PC-3 (cell line): ENCODE measurements around the gene PIGW. TPM values are rescaled to one million over a fixed set of nuclear protein-coding genes. Genes with fewer than 3 reads are reported as not detected.

Experiments
- ATAC-seq: fragments of 200-7000 bp; cut with Tn5 transposase; 2 replicates; pipeline ENCODE4 v1.9.1; 2020; ENCODE audit warnings: mild to moderate bottlenecking, moderate library complexity
- BruUV-seq: library from RNA; stranded (reverse); fragments of 400-500 nt; replicated peaks from 2 replicates; lab custom pipeline; 2021; lab: Mats Ljungman, UMichigan
- CTCF ChIA-PET: fragments of 300-600 bp; sonication (Branson Sonifier 250); formaldehyde crosslinking; loops from one replicate; lab custom pipeline; 2022; ENCODE audit warnings: antibody characterized with exemption; lab: Charles Lee
- POLR2A ChIA-PET: fragments of 300-600 bp; sonication (Branson Sonifier 250); formaldehyde crosslinking; loops from one replicate; lab custom pipeline; 2022; ENCODE audit warnings: antibody characterized with exemption; ENCODE audit not compliant: unreplicated experiment; lab: Charles Lee
- DNase-seq: peaks from one replicate; pipeline ENCODE4 v3.0.0-alpha.2; 2015
- H2AFZ ChIP-seq: fragments of 300-600 bp; sonication (generic); 2 replicates; pipeline ENCODE4 v1.6.0; 2016; ENCODE audit warnings: antibody characterized with exemption, low read length
- H3F3A ChIP-seq: fragments of 300-600 bp; sonication (generic); one replicate; pipeline ENCODE4 v1.6.0; 2017; ENCODE audit warnings: antibody characterized with exemption, low read length, control low read depth, mild to moderate bottlenecking; ENCODE audit not compliant: unreplicated experiment
- H3K27ac ChIP-seq: fragments of 300-600 bp; sonication (generic); 2 replicates; pipeline ENCODE4 v1.5.1; 2016; ENCODE audit warnings: mild to moderate bottlenecking, low read length
- H3K27me3 ChIP-seq: fragments of 300-600 bp; sonication (generic); 2 replicates; pipeline ENCODE4 v1.6.1; 2016; ENCODE audit warnings: low read length, mixed read lengths
- H3K36me3 ChIP-seq: fragments of 300-600 bp; sonication (generic); 2 replicates; pipeline ENCODE4 v1.6.1; 2016; ENCODE audit warnings: low read depth, mixed run types, low read length, mixed read lengths
- H3K4me1 ChIP-seq: fragments of 300-600 bp; sonication (generic); 2 replicates; pipeline ENCODE4 v1.5.1; 2016; ENCODE audit warnings: low read length; ENCODE audit not compliant: insufficient read depth
- H3K4me2 ChIP-seq: fragments of 300-600 bp; sonication (generic); 2 replicates; pipeline ENCODE4 v1.6.0; 2016; ENCODE audit warnings: low read length
- H3K4me3 ChIP-seq: fragments of 300-600 bp; sonication (generic); 2 replicates; pipeline ENCODE4 v1.5.1; 2016; ENCODE audit warnings: mild to moderate bottlenecking, low read length, mixed read lengths
- H3K79me2 ChIP-seq: fragments of 300-600 bp; sonication (generic); 2 replicates; pipeline ENCODE4 v1.6.1; 2017; ENCODE audit warnings: low read length, mixed read lengths
- H3K9ac ChIP-seq: fragments of 300-600 bp; sonication (generic); 2 replicates; pipeline ENCODE4 v1.6.0; 2016; ENCODE audit warnings: mild to moderate bottlenecking, low read length
- H3K9me2 ChIP-seq: fragments of 300-600 bp; sonication (generic); replicated peaks from 2 replicates; pipeline ENCODE4 v1.6.1; 2016; ENCODE audit warnings: mixed run types, low read length, mixed read lengths
- H3K9me3 ChIP-seq: fragments of 300-600 bp; sonication (generic); 2 replicates; pipeline ENCODE4 v1.6.1; 2016; ENCODE audit warnings: low read length, mixed read lengths
- H4K20me1 ChIP-seq: fragments of 300-600 bp; sonication (generic); 2 replicates; pipeline ENCODE4 v1.6.1; 2016; ENCODE audit warnings: low read length, mixed read lengths
- EZH2 ChIP-seq: fragments of 300-600 bp; sonication (generic); IDR thresholded peaks from one replicate; pipeline ENCODE4 v1.6.1; 2017; ENCODE audit warnings: antibody characterized with exemption, mild to moderate bottlenecking, low read length; ENCODE audit not compliant: unreplicated experiment
- EZH2phosphoT487 ChIP-seq: fragments of 300-600 bp; sonication (generic); IDR thresholded peaks from 2 replicates; pipeline ENCODE4 v1.6.1; 2018; ENCODE audit warnings: mild to moderate bottlenecking, antibody characterized with exemption, low read length, borderline replicate concordance
- intact Hi-C: fragments of 100-400 bp; cut with micrococcal nuclease; formaldehyde crosslinking; loops from 2 replicates; pipeline ENCODE4 v1.9.0; 2023
- total RNA-seq: library from RNA; depleted of rRNA; stranded (reverse); fragments of >200 nt; gene quantifications from 2 replicates; pipeline ENCODE4 v1.2.3, GENCODE V29; 2014
- TF ChIP-seq, protein P1 (sequence below): fragments of 300-600 bp; sonication (generic); conservative IDR thresholded peaks from 2 replicates; pipeline ENCODE4 v1.5.1; 2017; ENCODE audit warnings: antibody characterized with exemption, low read depth, mild to moderate bottlenecking, low read length

The PIGW gene
- total RNA-seq, 1 experiment from 2014 or later = 8.0 TPM

DNA sequence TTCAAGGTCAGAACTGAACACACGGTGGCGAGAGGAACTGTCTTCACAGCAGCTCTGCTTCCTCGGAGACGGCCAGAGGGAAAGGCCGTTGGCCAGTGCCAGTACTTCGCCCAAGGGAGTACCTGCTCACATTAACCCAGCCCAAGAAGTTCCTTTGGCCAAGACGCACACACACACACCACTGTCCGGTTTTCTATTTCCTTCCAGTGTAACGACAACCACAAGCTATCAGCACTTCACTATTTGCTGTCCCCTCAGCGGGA is 9.2 kb downstream of the PIGW start:
- Histone ChIP-seq H3K9ac (peak overlapping the region; percentile 100), H3K9me2 (no peaks in the 10 kb centered on the region), H3K79me2 (peaks cover 55% of the 10 kb centered on the region), H3K36me3 (peaks cover 4% of the 10 kb centered on the region), H3K4me1 (peaks cover 9% of the 10 kb centered on the region), H3K27ac (peak overlapping the region; percentile 91), H3K4me2 (peak overlapping the region; percentile 96), H4K20me1 (peaks cover 23% of the 10 kb centered on the region), H3F3A (no peaks in the 10 kb centered on the region), H3K27me3 (no peaks in the 10 kb centered on the region), H3K4me3 (peak overlapping the region; percentile 99), H2AFZ (peak overlapping the region; percentile 98), H3K9me3 (no peaks in the 10 kb centered on the region)
- TF ChIP-seq EZH2phosphoT487 = no peak
- TF ChIP-seq, protein P1, sequence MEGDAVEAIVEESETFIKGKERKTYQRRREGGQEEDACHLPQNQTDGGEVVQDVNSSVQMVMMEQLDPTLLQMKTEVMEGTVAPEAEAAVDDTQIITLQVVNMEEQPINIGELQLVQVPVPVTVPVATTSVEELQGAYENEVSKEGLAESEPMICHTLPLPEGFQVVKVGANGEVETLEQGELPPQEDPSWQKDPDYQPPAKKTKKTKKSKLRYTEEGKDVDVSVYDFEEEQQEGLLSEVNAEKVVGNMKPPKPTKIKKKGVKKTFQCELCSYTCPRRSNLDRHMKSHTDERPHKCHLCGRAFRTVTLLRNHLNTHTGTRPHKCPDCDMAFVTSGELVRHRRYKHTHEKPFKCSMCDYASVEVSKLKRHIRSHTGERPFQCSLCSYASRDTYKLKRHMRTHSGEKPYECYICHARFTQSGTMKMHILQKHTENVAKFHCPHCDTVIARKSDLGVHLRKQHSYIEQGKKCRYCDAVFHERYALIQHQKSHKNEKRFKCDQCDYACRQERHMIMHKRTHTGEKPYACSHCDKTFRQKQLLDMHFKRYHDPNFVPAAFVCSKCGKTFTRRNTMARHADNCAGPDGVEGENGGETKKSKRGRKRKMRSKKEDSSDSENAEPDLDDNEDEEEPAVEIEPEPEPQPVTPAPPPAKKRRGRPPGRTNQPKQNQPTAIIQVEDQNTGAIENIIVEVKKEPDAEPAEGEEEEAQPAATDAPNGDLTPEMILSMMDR = no peak
- TF ChIP-seq EZH2 = no peak
- ChIA-PET POLR2A (interaction anchor here (0.6 to 0.8 kb wide), 2 partner anchors 9 to 524 kb away, joined by 3 read pairs; no protein-coding TSS in a partner anchor), CTCF (no interaction called here)
- intact Hi-C loops = no loop called here
- ATAC-seq (peak; percentile 25), DNase-seq (peak; percentile 39)
- no TSS peak for BruUV-seq

DNA sequence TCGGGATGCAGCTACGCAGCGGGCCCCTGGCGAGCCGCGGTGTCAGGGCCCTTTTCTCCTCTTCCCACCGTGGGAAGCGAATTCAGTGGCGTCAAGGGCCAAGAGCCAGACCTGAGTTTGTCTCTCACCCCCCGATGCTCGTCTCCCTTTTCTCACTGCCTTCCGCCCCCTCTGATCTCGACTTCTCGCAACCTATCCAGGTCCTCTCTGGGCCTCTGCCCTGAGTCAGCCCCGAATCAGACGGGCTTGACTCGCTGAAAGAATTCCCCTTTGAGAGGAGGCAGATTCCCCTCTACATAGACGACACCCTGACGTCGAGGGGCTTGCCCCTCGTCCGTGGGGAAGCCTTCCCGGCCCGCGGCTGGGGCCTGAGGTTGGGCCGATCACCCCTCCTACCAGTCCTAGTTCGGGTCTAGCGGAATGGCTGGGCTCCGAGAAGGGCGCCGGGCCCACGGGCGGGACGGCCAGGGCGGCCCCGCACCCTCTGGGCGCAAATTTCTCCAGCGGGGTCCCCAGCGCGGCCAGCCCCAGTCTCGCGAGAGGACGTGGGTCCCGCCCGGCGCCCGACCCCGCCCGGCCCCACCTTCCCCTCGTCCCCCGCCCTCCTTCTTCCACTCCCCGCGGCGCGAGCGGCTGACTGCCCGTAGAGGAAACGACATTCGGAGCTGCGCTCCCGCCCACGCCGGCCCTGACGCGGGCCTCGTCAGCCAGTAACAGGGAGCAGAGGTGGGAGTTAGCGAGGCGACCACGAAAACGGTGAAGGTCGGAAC is 9.7 kb downstream of the PIGW start, which contains the start of gene GGNBP2:
GGNBP2 (plus strand) TSS at position 613 of the 770 bp plus-strand sequence. CDS start 806 bp downstream, outside the sequence.
- H2AFZ ChIP-seq = peak within 1 kb of the TSS; percentile 98
- intact Hi-C loops = no loop called here
- ATAC-seq (peak; percentile 65), DNase-seq (peak; percentile 83)
- peaks cover 9% of the 10 kb centered on the region for H3K4me1 ChIP-seq
- no peaks in the 10 kb centered on the region for H3K9me2 ChIP-seq
- no peaks in the 10 kb centered on the region for H3K9me3 ChIP-seq
- H3K9ac ChIP-seq = peak within 1 kb of the TSS; percentile 100
- H3K79me2 ChIP-seq = peaks cover 61% of the 10 kb centered on the region
- H3K4me3 ChIP-seq = peak within 1 kb of the TSS; percentile 99
- peak within 1 kb of the TSS; percentile 91 for H3K27ac ChIP-seq
- BruUV-seq = TSS peak; percentile 80
- peaks cover 23% of the 10 kb centered on the region for H4K20me1 ChIP-seq
- peaks cover 4% of the 10 kb centered on the region for H3K36me3 ChIP-seq
- no peaks in the 10 kb centered on the region for H3F3A ChIP-seq
- TF ChIP-seq, protein P1 = no peak
- TF ChIP-seq EZH2 = no peak
- no peak for TF ChIP-seq EZH2phosphoT487
- POLR2A ChIA-PET = interaction anchor here (0.8 kb wide), 1 partner anchor 523 kb away, joined by 3 read pairs; no protein-coding TSS in a partner anchor
- H3K27me3 ChIP-seq = no peaks in the 10 kb centered on the region
- CTCF ChIA-PET = no interaction called here
- peak within 1 kb of the TSS; percentile 97 for H3K4me2 ChIP-seq

DNA sequence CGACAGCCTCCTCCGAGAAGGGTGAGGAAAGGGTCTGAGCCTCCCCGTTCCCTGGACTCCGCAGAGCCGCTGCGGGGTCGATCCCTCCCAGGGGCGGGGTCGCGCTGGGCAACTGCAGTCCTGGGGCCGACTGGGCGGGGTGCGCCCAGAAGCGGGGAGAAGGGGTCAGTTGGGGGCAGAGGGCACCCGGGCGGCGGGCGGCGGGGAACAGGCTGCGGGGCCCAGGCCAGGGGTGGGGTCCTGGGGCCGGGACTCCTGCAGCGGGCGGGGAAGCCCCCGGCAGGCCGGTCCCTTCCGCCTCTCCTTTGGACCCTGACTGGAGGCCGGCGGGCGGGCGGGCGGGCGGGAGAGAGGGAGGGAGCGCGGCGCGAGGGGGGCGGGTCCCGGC is 10.3 kb downstream of the PIGW start:
- Histone ChIP-seq H3K9me2 (no peaks in the 10 kb centered on the region), H3K4me3 (peak overlapping the region; percentile 99), H3K9me3 (no peaks in the 10 kb centered on the region), H3K79me2 (peaks cover 66% of the 10 kb centered on the region), H3F3A (no peaks in the 10 kb centered on the region), H4K20me1 (peaks cover 23% of the 10 kb centered on the region), H3K36me3 (peaks cover 4% of the 10 kb centered on the region), H3K4me2 (peak overlapping the region; percentile 96), H3K4me1 (peaks cover 9% of the 10 kb centered on the region), H3K27me3 (no peaks in the 10 kb centered on the region), H3K27ac (peak overlapping the region; percentile 91), H2AFZ (peak overlapping the region; percentile 93), H3K9ac (peak overlapping the region; percentile 100)
- ChIA-PET POLR2A (interaction anchor here (0.6 kb wide), 1 partner anchor 27 kb away, joined by 22 read pairs; no protein-coding TSS in a partner anchor), CTCF (no interaction called here)
- no TSS peak for BruUV-seq
- ATAC-seq (peak; percentile 34), DNase-seq (no peak)
- TF ChIP-seq EZH2phosphoT487 (no peak), EZH2 (no peak)
- TF ChIP-seq, protein P1 = no peak
- intact Hi-C loops = no loop called here
